Activated CD4-positive, alpha-beta T cell treated with anti-CD3 and anti-CD28 coated beads for 36 hours (primary cell): ENCODE measurements around the gene SMIM9. TPM values are rescaled to one million over a fixed set of nuclear protein-coding genes. Genes with fewer than 3 reads are reported as not detected.

ENCODE experiments used
- ATAC-seq: fragments of 200-7000 bp; cut with Tn5 transposase; one replicate; pipeline ENCODE4 v1.10.0; 2021; ENCODE audit warnings: mild to moderate bottlenecking, moderate library complexity
- CTCF ChIA-PET: fragments of 350-600 bp; sonication (Branson Sonifier 250); formaldehyde crosslinking; loops from one replicate; lab custom pipeline; 2021; ENCODE audit warnings: antibody characterized with exemption; lab: Charles Lee
- POLR2A ChIA-PET: fragments of 350-600 bp; sonication (Branson Sonifier 250); formaldehyde crosslinking; loops from one replicate; lab custom pipeline; 2021; ENCODE audit warnings: antibody characterized with exemption, inconsistent platforms; lab: Charles Lee
- DNase-seq: peaks from one replicate; pipeline ENCODE4 v3.0.0-alpha.2; 2020
- H3K27ac Mint-ChIP-seq: one replicate; pipeline ENCODE4 v1.8.0; 2021; ENCODE audit warnings: mixed read lengths
- H3K27me3 Mint-ChIP-seq: one replicate; pipeline ENCODE4 v1.8.0; 2021; ENCODE audit warnings: mixed read lengths
- H3K36me3 Mint-ChIP-seq: one replicate; pipeline ENCODE4 v1.8.0; 2021; ENCODE audit warnings: low read depth, mixed read lengths
- H3K4me1 Mint-ChIP-seq: one replicate; pipeline ENCODE4 v1.8.0; 2021; ENCODE audit warnings: mixed read lengths
- H3K4me3 Mint-ChIP-seq: one replicate; pipeline ENCODE4 v1.8.0; 2021; ENCODE audit warnings: mild to moderate bottlenecking, moderate library complexity, mixed read lengths
- H3K9me3 Mint-ChIP-seq: one replicate; pipeline ENCODE4 v1.8.0; 2021; ENCODE audit warnings: low read depth, mixed read lengths
- intact Hi-C, 2 experiments: fragments of 100-400 bp; cut with DNase I in 1 of 2; cut with micrococcal nuclease in 1 of 2; formaldehyde crosslinking; loops; one replicate each; pipeline versions ENCODE4 v1.14.2 to v1.15.1; 2022 to 2024; cut with DNase I, micrococcal nuclease
- total RNA-seq, 2 experiments: library from RNA; stranded (reverse); gene quantifications; one replicate each; pipeline ENCODE4 v1.2.3, GENCODE V29; 2021

Gene SMIM9
- total RNA-seq, 2 experiments from 2014 or later: not detected

- no peak for DNase-seq
- CTCF ChIA-PET: interaction anchor here (0.7 kb wide), 1 partner anchor 1358 kb away, joined by 3 read pairs; no protein-coding TSS in a partner anchor
- H3K36me3 Mint-ChIP-seq: no peaks in the 10 kb centered on the region
- intact Hi-C loops: loop anchor here in 1 of 2 experiments (10.0 kb wide), 1 partner anchor 224 kb away; the partner anchor contains the start of genes F8 and FUNDC2
- H3K27me3 Mint-ChIP-seq: no peaks in the 10 kb centered on the region
- ATAC-seq: no peak
- H3K4me3 Mint-ChIP-seq: peak overlapping the region; percentile 40
- POLR2A ChIA-PET: no interaction called here
- no peaks in the 10 kb centered on the region for H3K9me3 Mint-ChIP-seq
- peak overlapping the region; percentile 74 for H3K27ac Mint-ChIP-seq
- H3K4me1 Mint-ChIP-seq: peaks cover 52% of the 10 kb centered on the region
Observed at GRCh38 chrX:154800478-154801210, 33.8 kb downstream of the SMIM9 start.

DNA sequence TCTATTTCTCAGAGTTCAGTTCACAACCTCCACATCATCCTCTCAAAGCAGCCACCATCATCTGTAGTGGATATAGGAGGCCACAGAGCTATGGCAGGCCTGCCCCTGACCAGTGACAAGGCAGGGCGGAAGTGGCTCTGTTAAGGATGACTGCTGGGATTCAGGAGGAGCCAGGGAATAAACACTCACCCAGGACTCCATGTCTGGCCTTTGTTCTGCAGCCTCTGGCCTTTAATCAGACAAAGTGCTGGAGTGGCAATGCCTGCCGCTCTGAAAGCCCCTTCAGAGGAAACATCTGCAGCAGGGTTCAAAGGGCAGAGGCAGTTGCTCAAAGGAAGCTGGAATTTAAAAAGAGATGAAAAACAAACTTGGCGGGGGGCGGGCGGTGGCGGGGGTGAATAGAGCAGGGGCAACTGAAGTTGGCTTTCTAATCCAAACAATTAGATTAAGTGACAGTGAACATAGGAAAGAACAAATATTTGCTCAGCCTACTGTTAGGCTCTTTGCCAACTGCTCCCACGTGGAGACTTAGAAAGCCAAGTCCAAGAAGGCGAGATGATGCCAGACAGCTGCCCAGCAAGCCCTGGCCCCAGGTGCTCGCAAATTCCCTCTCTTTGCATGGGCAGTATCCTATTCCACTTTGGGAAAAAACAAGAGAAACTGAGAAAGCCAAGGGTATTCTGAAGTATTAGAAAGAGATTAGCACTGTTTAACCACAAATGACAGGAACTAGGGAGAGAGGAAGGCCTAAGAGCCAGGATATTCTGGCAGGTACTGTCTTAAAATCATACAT, 34.7 kb downstream of the SMIM9 start:
- CTCF ChIA-PET: interaction anchor here (0.7 kb wide), 1 partner anchor 68 kb away, joined by 3 read pairs; no protein-coding TSS in a partner anchor
- Mint-ChIP-seq H3K9me3 (no peaks in the 10 kb centered on the region), H3K27me3 (no peaks in the 10 kb centered on the region), H3K4me3 (peak overlapping the region; percentile 37), H3K36me3 (no peaks in the 10 kb centered on the region), H3K27ac (peak overlapping the region; percentile 90), H3K4me1 (peaks cover 52% of the 10 kb centered on the region)
- POLR2A ChIA-PET: interaction anchor here (1.1 to 1.2 kb wide), 2 partner anchors 15 to 35 kb away, joined by 3 read pairs; no protein-coding TSS in a partner anchor
- DNase-seq (no peak), ATAC-seq (no peak)
- intact Hi-C loops: loop anchor here in 1 of 2 experiments (1.0 to 10.0 kb wide), 2 partner anchors 37 to 225 kb away; partner anchors contain the start of genes DKC1, F8 and FUNDC2

DNA sequence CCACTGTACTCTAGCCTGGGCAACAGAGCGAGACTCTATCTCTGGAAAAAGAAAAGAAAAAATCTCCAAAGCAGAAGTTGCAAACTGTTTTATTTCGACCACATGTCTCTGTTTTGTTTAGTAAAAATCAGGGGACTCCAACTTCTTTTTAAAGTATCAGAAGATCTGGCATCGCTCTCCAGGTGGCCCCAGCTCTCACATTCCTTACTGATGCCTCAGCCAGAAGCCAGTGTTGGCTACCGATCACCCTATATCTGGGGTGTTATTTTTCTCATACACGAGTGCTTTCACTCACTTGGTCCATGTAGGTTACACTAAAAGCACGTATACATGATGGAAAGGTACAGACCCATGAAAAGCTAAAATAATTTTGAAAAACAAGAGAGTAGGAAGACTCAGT, 37.5 kb downstream of the SMIM9 start:
- Mint-ChIP-seq H3K27ac (no peak overlapping the region), H3K4me1 (peaks cover 34% of the 10 kb centered on the region), H3K9me3 (no peaks in the 10 kb centered on the region), H3K36me3 (no peaks in the 10 kb centered on the region), H3K4me3 (no peak overlapping the region), H3K27me3 (no peaks in the 10 kb centered on the region)
- POLR2A ChIA-PET: interaction anchor here (0.6 kb wide), 1 partner anchor 34 kb away, joined by 4 read pairs; the partner anchor contains the start of gene DKC1
- intact Hi-C loops: no loop called here
- CTCF ChIA-PET: no interaction called here
- DNase-seq: no peak
- ATAC-seq: no peak

GRCh38 chrX:154795016-154795415, 39.4 kb downstream of the SMIM9 start:
- Mint-ChIP-seq H3K27ac (no peak overlapping the region), H3K36me3 (peaks cover 5% of the 10 kb centered on the region), H3K27me3 (no peaks in the 10 kb centered on the region), H3K9me3 (no peaks in the 10 kb centered on the region), H3K4me3 (no peak overlapping the region), H3K4me1 (peaks cover 18% of the 10 kb centered on the region)
- ATAC-seq (no peak), DNase-seq (no peak)
- intact Hi-C loops: no loop called here
- ChIA-PET CTCF (interaction anchor here (0.6 to 1.2 kb wide), 2 partner anchors 11 to 105 kb away, joined by 3 read pairs; no protein-coding TSS in a partner anchor), POLR2A (no interaction called here)

DNA sequence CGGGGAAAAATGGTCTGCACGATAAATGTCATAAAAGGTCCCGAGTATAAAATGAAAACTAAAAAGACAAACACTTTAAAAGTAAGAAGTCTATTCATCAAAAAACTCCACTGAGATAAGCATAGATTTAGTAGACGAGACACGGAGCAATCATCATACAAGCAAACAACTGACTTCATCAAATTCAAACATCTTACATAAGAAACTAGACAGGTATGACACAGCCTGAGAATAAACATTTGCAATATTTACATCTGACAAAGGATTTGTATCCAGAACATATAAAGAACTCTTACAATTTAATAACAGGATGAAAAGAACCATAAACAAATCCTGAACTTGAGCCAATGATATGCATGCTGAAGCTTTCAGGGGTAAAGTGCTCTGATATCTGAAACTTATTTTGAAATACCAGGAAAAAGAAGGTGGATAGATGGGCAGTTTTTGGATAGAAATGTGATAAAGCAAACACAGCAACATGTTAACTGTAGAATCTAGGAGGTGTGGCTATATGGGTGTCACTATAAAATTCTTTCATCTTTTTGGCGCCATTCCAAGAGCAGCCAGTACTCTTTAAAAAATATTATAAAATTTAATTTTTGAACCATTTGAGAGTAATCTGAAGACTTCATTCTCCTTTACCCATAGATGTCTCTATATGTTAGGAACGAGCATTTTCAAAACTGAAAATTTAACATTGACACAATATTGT, 41.2 kb downstream of the SMIM9 start:
- intact Hi-C loops: no loop called here
- CTCF ChIA-PET: no interaction called here
- H3K4me1 Mint-ChIP-seq: peaks cover 3% of the 10 kb centered on the region
- no peak overlapping the region for H3K27ac Mint-ChIP-seq
- H3K4me3 Mint-ChIP-seq: no peak overlapping the region
- no peaks in the 10 kb centered on the region for H3K27me3 Mint-ChIP-seq
- ATAC-seq (no peak), DNase-seq (no peak)
- H3K36me3 Mint-ChIP-seq: peaks cover 6% of the 10 kb centered on the region
- POLR2A ChIA-PET: no interaction called here
- no peaks in the 10 kb centered on the region for H3K9me3 Mint-ChIP-seq

DNA sequence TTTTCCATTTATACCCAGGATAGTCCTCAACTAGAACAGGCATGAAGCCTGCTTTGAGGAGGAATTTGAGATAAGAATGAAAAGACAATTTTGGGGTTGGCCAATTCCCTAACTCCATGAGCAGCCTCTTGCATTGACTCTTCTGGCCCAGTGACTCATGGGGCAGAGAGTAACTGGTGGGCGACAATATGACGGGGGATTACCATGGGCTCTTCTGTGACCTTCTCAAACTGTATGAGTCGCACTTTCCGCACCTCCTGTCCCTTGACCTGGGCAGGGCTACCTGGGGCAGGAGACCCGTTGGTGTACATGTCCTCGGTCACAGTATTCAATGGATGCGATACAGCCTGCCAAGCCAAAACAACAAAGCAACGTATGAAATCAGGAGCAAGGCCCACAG, 42.5 kb downstream of the SMIM9 start:
- Mint-ChIP-seq H3K27me3 (no peaks in the 10 kb centered on the region), H3K27ac (peak overlapping the region; percentile 37), H3K4me1 (no peaks in the 10 kb centered on the region), H3K36me3 (peaks cover 6% of the 10 kb centered on the region), H3K9me3 (no peaks in the 10 kb centered on the region), H3K4me3 (no peak overlapping the region)
- ChIA-PET POLR2A (no interaction called here), CTCF (interaction anchor here (0.9 kb wide), 1 partner anchor 15 kb away, joined by 3 read pairs; no protein-coding TSS in a partner anchor)
- intact Hi-C loops: no loop called here
- ATAC-seq (no peak), DNase-seq (no peak)

- no peak overlapping the region for H3K27ac Mint-ChIP-seq
- no peaks in the 10 kb centered on the region for H3K27me3 Mint-ChIP-seq
- H3K9me3 Mint-ChIP-seq: no peaks in the 10 kb centered on the region
- H3K4me1 Mint-ChIP-seq: no peaks in the 10 kb centered on the region
- CTCF ChIA-PET: interaction anchor here (0.6 to 0.9 kb wide), 4 partner anchors 10 to 309 kb away, joined by 3 to 4 read pairs (median 3); no protein-coding TSS in a partner anchor
- POLR2A ChIA-PET: no interaction called here
- no peak overlapping the region for H3K4me3 Mint-ChIP-seq
- intact Hi-C loops: no loop called here
- no peak for DNase-seq
- ATAC-seq: no peak
- H3K36me3 Mint-ChIP-seq: peaks cover 6% of the 10 kb centered on the region
Observed at GRCh38 chrX:154791467-154791866, 43.0 kb downstream of the SMIM9 start.

- Mint-ChIP-seq H3K27ac (no peak overlapping the region), H3K4me1 (peaks cover 17% of the 10 kb centered on the region), H3K27me3 (no peaks in the 10 kb centered on the region), H3K4me3 (no peak overlapping the region), H3K36me3 (peaks cover 4% of the 10 kb centered on the region), H3K9me3 (no peaks in the 10 kb centered on the region)
- ChIA-PET CTCF (no interaction called here), POLR2A (no interaction called here)
- no peak for DNase-seq
- ATAC-seq: no peak
- intact Hi-C loops: no loop called here
Observed at GRCh38 chrX:154785716-154786115, 48.7 kb downstream of the SMIM9 start.

DNA sequence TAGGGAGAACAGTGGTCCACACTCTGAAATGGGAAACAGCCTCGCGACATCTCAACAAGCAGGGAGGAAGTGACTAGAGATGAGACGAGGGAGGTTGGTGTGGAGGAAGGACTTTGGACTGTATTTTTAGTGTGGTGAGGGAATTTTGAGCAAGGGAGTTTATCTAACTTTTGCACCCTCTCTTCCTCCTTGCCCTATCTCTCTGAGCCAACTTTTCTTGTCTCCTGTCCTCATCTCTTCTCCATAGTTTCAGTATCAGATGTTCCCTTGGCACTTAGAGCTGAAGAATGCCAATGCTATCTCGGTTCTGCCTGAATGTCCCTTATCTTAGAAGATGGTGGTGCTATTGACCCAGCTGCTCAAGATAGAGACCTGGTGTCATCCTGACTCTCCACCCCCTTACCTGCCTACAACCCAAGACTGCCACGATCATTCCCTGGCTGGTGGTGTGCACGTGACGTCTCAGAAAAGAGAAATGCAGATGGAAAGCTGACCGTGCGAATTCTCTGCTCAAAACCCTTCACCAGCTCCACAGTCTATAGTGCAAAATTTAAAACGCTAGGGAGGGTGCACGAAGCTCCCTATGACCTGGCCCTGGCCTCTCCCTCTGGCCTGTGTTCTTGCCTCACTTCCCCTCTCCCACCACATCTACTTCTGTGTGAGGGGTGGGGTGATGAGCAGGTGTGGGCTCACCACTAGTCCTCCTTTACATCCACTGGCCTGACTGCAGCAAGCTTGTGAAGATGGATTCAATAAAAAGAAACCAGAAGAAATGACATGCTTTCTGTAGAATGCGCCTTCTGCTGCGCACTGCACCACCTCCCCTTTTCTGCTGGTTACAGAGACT, 50.1 kb downstream of the SMIM9 start:
- ATAC-seq (no peak), DNase-seq (no peak)
- CTCF ChIA-PET: interaction anchor here (1.5 kb wide), 1 partner anchor 11 kb away, joined by 3 read pairs; no protein-coding TSS in a partner anchor
- peaks cover 17% of the 10 kb centered on the region for H3K4me1 Mint-ChIP-seq
- H3K36me3 Mint-ChIP-seq: peaks cover 2% of the 10 kb centered on the region
- POLR2A ChIA-PET: interaction anchor here (0.6 to 0.8 kb wide), 2 partner anchors 15 to 88 kb away, joined by 3 to 5 read pairs; no protein-coding TSS in a partner anchor
- intact Hi-C loops: loop anchor here in 1 of 2 experiments (5.0 kb wide), 1 partner anchor 43 kb away; no protein-coding TSS in a partner anchor
- H3K4me3 Mint-ChIP-seq: peak overlapping the region; percentile 34
- no peaks in the 10 kb centered on the region for H3K27me3 Mint-ChIP-seq
- peak overlapping the region; percentile 59 for H3K27ac Mint-ChIP-seq
- no peaks in the 10 kb centered on the region for H3K9me3 Mint-ChIP-seq

- H3K4me1 Mint-ChIP-seq: peaks cover 19% of the 10 kb centered on the region
- DNase-seq (no peak), ATAC-seq (no peak)
- H3K27ac Mint-ChIP-seq: no peak overlapping the region
- no peaks in the 10 kb centered on the region for H3K9me3 Mint-ChIP-seq
- no peak overlapping the region for H3K4me3 Mint-ChIP-seq
- H3K27me3 Mint-ChIP-seq: no peaks in the 10 kb centered on the region
- intact Hi-C loops: loop anchor here in 1 of 2 experiments (5.0 kb wide), 1 partner anchor 46 kb away; no protein-coding TSS in a partner anchor
- CTCF ChIA-PET: no interaction called here
- POLR2A ChIA-PET: interaction anchor here (0.7 kb wide), 3 partner anchors 17 to 84 kb away, joined by 3 to 12 read pairs (median 3); no protein-coding TSS in a partner anchor
- H3K36me3 Mint-ChIP-seq: peaks cover 19% of the 10 kb centered on the region
Observed at GRCh38 chrX:154780968-154781367, 53.5 kb downstream of the SMIM9 start.
